Neural progenitor cell (in vitro differentiated cells): ENCODE data around the gene PHF24. TPM values are rescaled to one million over a fixed set of nuclear protein-coding genes. Genes with fewer than 3 reads are reported as not detected.
A peak's percentile ranks its signal among the peaks of the same experiment; 100 is the strongest.

Experiments
- DNase-seq: peaks from one replicate; pipeline ENCODE4 v3.0.0-alpha.2; 2016; ENCODE audit warnings: low spot score
- H2AFZ ChIP-seq: fragments of 200-600 bp; sonication (generic); replicated peaks from 2 replicates; pipeline ENCODE4 v1.6.1; 2016; ENCODE audit warnings: antibody characterized with exemption
- H3F3A ChIP-seq: fragments of 200-600 bp; sonication (generic); 2 replicates; pipeline ENCODE4 v1.6.1; 2016; ENCODE audit warnings: antibody characterized with exemption, low read depth
- H3K27ac ChIP-seq: fragments of 200-600 bp; sonication (generic); 2 replicates; pipeline ENCODE4 v1.5.1; 2016; ENCODE audit warnings: mild to moderate bottlenecking
- H3K27me3 ChIP-seq: fragments of 200-600 bp; sonication (generic); 2 replicates; pipeline ENCODE4 v1.6.1; 2016; ENCODE audit warnings: mild to moderate bottlenecking, moderate library complexity
- H3K36me3 ChIP-seq: fragments of 200-600 bp; sonication (generic); 2 replicates; pipeline ENCODE4 v1.5.1; 2016
- H3K4me1 ChIP-seq: fragments of 200-600 bp; sonication (generic); 2 replicates; pipeline ENCODE4 v1.6.1; 2016; ENCODE audit warnings: mixed run types
- H3K4me2 ChIP-seq: fragments of 200-600 bp; sonication (generic); 2 replicates; pipeline ENCODE4 v1.6.1; 2016
- H3K4me3 ChIP-seq: fragments of 200-600 bp; sonication (generic); 2 replicates; pipeline ENCODE4 v1.5.1; 2016
- H3K79me2 ChIP-seq: fragments of 200-600 bp; sonication (generic); 2 replicates; pipeline ENCODE4 v1.6.1; 2016; ENCODE audit warnings: low read depth
- H3K9ac ChIP-seq: fragments of 200-600 bp; sonication (generic); 2 replicates; pipeline ENCODE4 v1.6.1; 2016
- H3K9me3 ChIP-seq: fragments of 200-600 bp; sonication (generic); 2 replicates; pipeline ENCODE4 v1.5.1; 2016; ENCODE audit warnings: low read depth
- H4K20me1 ChIP-seq: fragments of 200-600 bp; sonication (generic); 2 replicates; pipeline ENCODE4 v1.6.1; 2016; ENCODE audit warnings: low read depth
- H3K27ac Mint-ChIP-seq: 3 replicates; pipeline ENCODE4 v1.8.0; 2021; ENCODE audit warnings: mixed read lengths
- H3K27me3 Mint-ChIP-seq: 2 replicates; pipeline ENCODE4 v1.8.0; 2022; ENCODE audit warnings: low read depth, mild to moderate bottlenecking, inconsistent platforms, moderate library complexity, mixed read lengths; ENCODE audit not compliant: insufficient read depth
- H3K36me3 Mint-ChIP-seq: 3 replicates; pipeline ENCODE4 v1.8.0; 2021; ENCODE audit warnings: mixed read lengths
- H3K4me1 Mint-ChIP-seq: 3 replicates; pipeline ENCODE4 v1.8.0; 2021; ENCODE audit warnings: mixed read lengths
- H3K4me3 Mint-ChIP-seq: 3 replicates; pipeline ENCODE4 v1.8.0; 2021; ENCODE audit warnings: mild to moderate bottlenecking, moderate library complexity, mixed read lengths
- H3K9me3 Mint-ChIP-seq: 3 replicates; pipeline ENCODE4 v1.8.0; 2020; ENCODE audit warnings: mixed read lengths
- CTCF ChIP-seq: fragments of 200-600 bp; sonication (generic); IDR thresholded peaks from 2 replicates; pipeline ENCODE4 v1.5.1; 2017; ENCODE audit warnings: antibody characterized with exemption, mild to moderate bottlenecking
- EZH2 ChIP-seq: fragments of 200-600 bp; sonication (generic); IDR thresholded peaks from 2 replicates; pipeline ENCODE4 v1.6.1; 2017; ENCODE audit warnings: antibody characterized with exemption, mild to moderate bottlenecking, moderate library complexity
- EZH2phosphoT487 ChIP-seq: fragments of 200-600 bp; sonication (generic); IDR thresholded peaks from 2 replicates; pipeline ENCODE4 v1.6.1; 2017; ENCODE audit warnings: antibody characterized with exemption
- total RNA-seq: library from RNA; depleted of rRNA; stranded (reverse); fragments of >200 nt; gene quantifications from 2 replicates; pipeline ENCODE4 v1.2.3, GENCODE V29; 2015; ENCODE audit warnings: low replicate concordance

Gene PHF24
- total RNA-seq, 1 donor from 2014 or later = 1.8 TPM

GRCh38 chr9:34988218-34989002 lies 30.3 kb downstream of the PHF24 start:
- Histone ChIP-seq H3K9me3 (no peaks in the 10 kb centered on the region), H3K36me3 (no peaks in the 10 kb centered on the region), H3K79me2 (no peaks in the 10 kb centered on the region), H3K9ac (no peak overlapping the region), H3K27me3 (no peaks in the 10 kb centered on the region), H3K4me3 (peak overlapping the region; percentile 52), H2AFZ (peak overlapping the region; percentile 59), H3K27ac (no peak overlapping the region), H4K20me1 (peaks cover 10% of the 10 kb centered on the region), H3K4me1 (peaks cover 20% of the 10 kb centered on the region), H3F3A (peaks cover 21% of the 10 kb centered on the region), H3K4me2 (peak overlapping the region; percentile 77)
- Mint-ChIP-seq H3K9me3 (no peaks in the 10 kb centered on the region), H3K27me3 (peaks cover 12% of the 10 kb centered on the region), H3K4me1 (peaks cover 72% of the 10 kb centered on the region), H3K36me3 (peaks cover 4% of the 10 kb centered on the region), H3K27ac (peak overlapping the region; percentile 62), H3K4me3 (peak overlapping the region; percentile 99)
- TF ChIP-seq CTCF = peak; percentile 10
- TF ChIP-seq EZH2 = no peak
- peak; percentile 54 for DNase-seq

- DNase-seq = peak; percentile 99
- TF ChIP-seq EZH2phosphoT487 (no peak), CTCF (no peak), EZH2 (no peak)
- H3K27ac Mint-ChIP-seq = peak within 1 kb of the TSS; percentile 62
- Histone ChIP-seq H3K27ac (peak within 1 kb of the TSS; percentile 80), H3K4me3 (peak within 1 kb of the TSS; percentile 77), H3K27me3 (no peaks in the 10 kb centered on the region), H3K4me2 (peak within 1 kb of the TSS; percentile 89), H3K9ac (peak within 1 kb of the TSS; percentile 63), H3F3A (peaks cover 21% of the 10 kb centered on the region), H3K36me3 (no peaks in the 10 kb centered on the region), H3K9me3 (no peaks in the 10 kb centered on the region), H2AFZ (peak within 1 kb of the TSS; percentile 59), H4K20me1 (peaks cover 5% of the 10 kb centered on the region), H3K4me1 (peaks cover 20% of the 10 kb centered on the region), H3K79me2 (no peaks in the 10 kb centered on the region)
- H3K27me3 Mint-ChIP-seq = peaks cover 11% of the 10 kb centered on the region
- peak within 1 kb of the TSS; percentile 99 for H3K4me3 Mint-ChIP-seq
- peaks cover 7% of the 10 kb centered on the region for H3K36me3 Mint-ChIP-seq
- H3K9me3 Mint-ChIP-seq = no peaks in the 10 kb centered on the region
- H3K4me1 Mint-ChIP-seq = peaks cover 66% of the 10 kb centered on the region
Observed at GRCh38 chr9:34989003-34989945, 31.2 kb downstream of the PHF24 start, which contains the start of gene DNAJB5. Gene DNAJB5, plus strand, starts transcription at chr9:34989745. Its CDS starts 886 bp downstream, at chr9:34990631.

- H3F3A ChIP-seq = peaks cover 21% of the 10 kb centered on the region
- H3K9ac ChIP-seq = peak overlapping the region; percentile 63
- no peaks in the 10 kb centered on the region for H3K27me3 ChIP-seq
- H3K4me3 ChIP-seq = peak overlapping the region; percentile 77
- H3K4me3 Mint-ChIP-seq = peak overlapping the region; percentile 92
- peaks cover under 1% of the 10 kb centered on the region for H4K20me1 ChIP-seq
- peaks cover 20% of the 10 kb centered on the region for H3K4me1 ChIP-seq
- no peak for TF ChIP-seq EZH2
- DNase-seq = peak; percentile 95
- H3K36me3 ChIP-seq = no peaks in the 10 kb centered on the region
- no peaks in the 10 kb centered on the region for H3K9me3 Mint-ChIP-seq
- peaks cover 7% of the 10 kb centered on the region for H3K36me3 Mint-ChIP-seq
- H3K27ac Mint-ChIP-seq = peak overlapping the region; percentile 42
- H3K4me1 Mint-ChIP-seq = peaks cover 64% of the 10 kb centered on the region
- no peak overlapping the region for H2AFZ ChIP-seq
- no peaks in the 10 kb centered on the region for H3K9me3 ChIP-seq
- H3K27me3 Mint-ChIP-seq = peaks cover 7% of the 10 kb centered on the region
- H3K4me2 ChIP-seq = peak overlapping the region; percentile 89
- peak overlapping the region; percentile 80 for H3K27ac ChIP-seq
- H3K79me2 ChIP-seq = no peaks in the 10 kb centered on the region
Observed at GRCh38 chr9:34989946-34990635, 32.0 kb downstream of the PHF24 start.
